OCI-LY1 (cell line): Measurements from ENCODE around the gene IWS1.

ENCODE experiments used
- H2AFZ ChIP-seq: fragments of 200-600 bp; sonication (generic), shearing (Covaris generic); 2 replicates; pipeline ENCODE4 v1.6.0; 2014; ENCODE audit warnings: antibody characterized with exemption, mild to moderate bottlenecking, low read length
- H3F3A ChIP-seq: fragments of 200-600 bp; sonication (generic), shearing (Covaris generic); 2 replicates; pipeline ENCODE4 v1.6.0; 2014; ENCODE audit warnings: mild to moderate bottlenecking, antibody characterized with exemption, low read length, moderate library complexity; ENCODE audit not compliant: insufficient read depth
- H3K27ac ChIP-seq: fragments of 200-600 bp; sonication (generic); 2 replicates; pipeline ENCODE4 v1.5.1; 2014; ENCODE audit warnings: low read length, mixed run types, mild to moderate bottlenecking, low read depth; ENCODE audit not compliant: poor library complexity, severe bottlenecking
- H3K27me3 ChIP-seq: fragments of 200-600 bp; sonication (generic); 2 replicates; pipeline ENCODE4 v1.6.0; 2014; ENCODE audit warnings: antibody characterized with exemption, mild to moderate bottlenecking, low read length, moderate library complexity; ENCODE audit not compliant: insufficient read depth
- H3K36me3 ChIP-seq: fragments of 200-600 bp; sonication (generic); 2 replicates; pipeline ENCODE4 v1.6.1; 2014; ENCODE audit warnings: mild to moderate bottlenecking, antibody characterized with exemption, low read length, moderate library complexity, mixed read lengths; ENCODE audit not compliant: insufficient read depth
- H3K4me1 ChIP-seq: fragments of 200-600 bp; sonication (generic); 2 replicates; pipeline ENCODE4 v1.5.1; 2014; ENCODE audit warnings: mild to moderate bottlenecking, low read length, moderate library complexity; ENCODE audit not compliant: insufficient read depth, severe bottlenecking
- H3K4me2 ChIP-seq: fragments of 200-600 bp; sonication (generic), shearing (Covaris generic); 2 replicates; pipeline ENCODE4 v1.6.1; 2014; ENCODE audit warnings: low read length
- H3K4me3 ChIP-seq: fragments of 200-600 bp; sonication (generic); 2 replicates; pipeline ENCODE4 v1.5.1; 2014; ENCODE audit warnings: low read length, low read depth, mild to moderate bottlenecking, mixed read lengths; ENCODE audit not compliant: poor library complexity, severe bottlenecking
- H3K79me2 ChIP-seq: fragments of 200-600 bp; shearing (Covaris generic); 2 replicates; pipeline ENCODE4 v1.6.1; 2016; ENCODE audit warnings: mixed run types, low read length, mixed read lengths; ENCODE audit not compliant: insufficient read depth
- H3K9ac ChIP-seq: fragments of 200-600 bp; sonication (generic), shearing (Covaris generic); 2 replicates; pipeline ENCODE4 v1.6.1; 2014; ENCODE audit warnings: mild to moderate bottlenecking, low read length, mixed read lengths
- H3K9me2 ChIP-seq: fragments of 200-600 bp; sonication (generic), shearing (Covaris generic); 2 replicates; pipeline ENCODE4 v1.6.1; 2014; ENCODE audit warnings: low read depth, mild to moderate bottlenecking, low read length, mixed read lengths
- H3K9me3 ChIP-seq: fragments of 200-600 bp; shearing (Covaris generic); 2 replicates; pipeline ENCODE4 v1.6.1; 2014; ENCODE audit warnings: low read length, mixed read lengths
- H4K20me1 ChIP-seq: fragments of 200-600 bp; sonication (generic), shearing (Covaris generic); 2 replicates; pipeline ENCODE4 v1.6.0; 2016; ENCODE audit warnings: mild to moderate bottlenecking, low read length; ENCODE audit not compliant: insufficient read depth
- EZH2 ChIP-seq: fragments of 200-600 bp; sonication (generic), shearing (Covaris generic); IDR thresholded peaks from 2 replicates; pipeline ENCODE4 v1.8.0; 2017; ENCODE audit warnings: borderline replicate concordance, mixed run types, mild to moderate bottlenecking, antibody characterized with exemption, low read length, moderate library complexity, mixed read lengths
- TF ChIP-seq, protein P1 (sequence below): fragments of 200-600 bp; sonication (generic), shearing (Covaris generic); IDR thresholded peaks from 2 replicates; pipeline ENCODE4 v1.5.1; 2017; ENCODE audit warnings: mild to moderate bottlenecking, antibody characterized with exemption, low read length, moderate library complexity, mixed read lengths

IWS1 gene

DNA sequence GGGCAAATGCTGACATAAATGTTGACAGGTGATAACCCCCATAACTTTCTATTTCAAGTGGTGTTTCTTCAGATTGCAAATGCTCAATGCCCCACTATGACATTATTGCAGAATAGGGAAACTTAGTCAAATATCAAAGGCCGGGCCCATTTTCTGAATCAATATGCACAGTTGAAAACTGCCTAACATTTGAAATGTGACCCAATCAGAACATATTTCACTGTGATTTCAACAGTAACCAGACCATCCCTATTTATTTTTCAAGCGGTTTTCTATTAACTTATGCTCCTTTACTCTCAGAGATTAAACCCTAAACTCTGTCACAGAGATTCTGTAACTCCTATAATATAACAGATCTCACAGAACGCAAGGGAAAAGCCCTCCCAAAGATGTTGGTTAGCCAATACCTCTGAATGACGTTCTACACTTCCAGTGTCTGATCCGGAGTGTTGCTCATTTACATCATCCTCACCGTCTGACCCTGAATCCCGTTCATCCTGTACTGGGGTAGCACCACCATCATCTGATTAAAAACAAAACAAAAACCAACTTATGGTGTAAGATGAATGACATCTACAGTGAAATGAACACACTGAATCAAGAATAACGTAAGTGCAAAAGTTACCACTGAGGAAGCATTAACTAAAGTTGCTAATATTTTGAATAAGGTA, 2.9 kb downstream of the IWS1 start:
- no peaks in the 10 kb centered on the region for H3F3A ChIP-seq
- peaks cover 31% of the 10 kb centered on the region for H3K79me2 ChIP-seq
- no peaks in the 10 kb centered on the region for H4K20me1 ChIP-seq
- peaks cover 52% of the 10 kb centered on the region for H3K36me3 ChIP-seq
- H3K27me3 ChIP-seq, result no peaks in the 10 kb centered on the region
- TF ChIP-seq, protein P1, sequence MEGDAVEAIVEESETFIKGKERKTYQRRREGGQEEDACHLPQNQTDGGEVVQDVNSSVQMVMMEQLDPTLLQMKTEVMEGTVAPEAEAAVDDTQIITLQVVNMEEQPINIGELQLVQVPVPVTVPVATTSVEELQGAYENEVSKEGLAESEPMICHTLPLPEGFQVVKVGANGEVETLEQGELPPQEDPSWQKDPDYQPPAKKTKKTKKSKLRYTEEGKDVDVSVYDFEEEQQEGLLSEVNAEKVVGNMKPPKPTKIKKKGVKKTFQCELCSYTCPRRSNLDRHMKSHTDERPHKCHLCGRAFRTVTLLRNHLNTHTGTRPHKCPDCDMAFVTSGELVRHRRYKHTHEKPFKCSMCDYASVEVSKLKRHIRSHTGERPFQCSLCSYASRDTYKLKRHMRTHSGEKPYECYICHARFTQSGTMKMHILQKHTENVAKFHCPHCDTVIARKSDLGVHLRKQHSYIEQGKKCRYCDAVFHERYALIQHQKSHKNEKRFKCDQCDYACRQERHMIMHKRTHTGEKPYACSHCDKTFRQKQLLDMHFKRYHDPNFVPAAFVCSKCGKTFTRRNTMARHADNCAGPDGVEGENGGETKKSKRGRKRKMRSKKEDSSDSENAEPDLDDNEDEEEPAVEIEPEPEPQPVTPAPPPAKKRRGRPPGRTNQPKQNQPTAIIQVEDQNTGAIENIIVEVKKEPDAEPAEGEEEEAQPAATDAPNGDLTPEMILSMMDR, result no peak
- TF ChIP-seq EZH2, result no peak
- no peaks in the 10 kb centered on the region for H3K9me3 ChIP-seq
- no peak overlapping the region for H3K9ac ChIP-seq
- H3K9me2 ChIP-seq, result no peaks in the 10 kb centered on the region
- H3K4me1 ChIP-seq, result peaks cover 20% of the 10 kb centered on the region
- no peak overlapping the region for H3K4me3 ChIP-seq
- no peak overlapping the region for H3K27ac ChIP-seq
- no peak overlapping the region for H2AFZ ChIP-seq
- peak overlapping the region; percentile 24; the same call in 1 of the 2 replicates for H3K4me2 ChIP-seq

DNA sequence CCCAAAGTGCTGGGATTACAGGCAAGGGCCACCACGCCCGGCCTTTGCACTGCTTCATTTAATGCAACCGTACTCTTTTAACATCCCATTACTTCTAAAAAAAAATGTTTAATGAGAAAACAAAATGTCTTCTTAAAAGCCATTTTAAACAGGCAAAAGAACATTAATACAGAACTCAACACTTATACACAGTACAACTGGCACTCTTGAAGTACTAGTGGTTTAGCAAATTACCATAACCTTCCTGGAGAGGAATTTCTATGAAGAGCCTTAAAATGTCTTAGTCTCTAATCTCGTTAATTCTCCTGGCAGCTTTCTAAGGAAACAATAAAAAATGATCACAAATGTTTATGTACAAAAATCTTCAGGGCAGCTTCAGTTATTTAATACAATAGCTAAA, 5.9 kb downstream of the IWS1 start:
- TF ChIP-seq, protein P1, result no peak
- no peak for TF ChIP-seq EZH2
- Histone ChIP-seq H3K4me3 (no peak overlapping the region), H3K36me3 (peaks cover 82% of the 10 kb centered on the region), H4K20me1 (no peaks in the 10 kb centered on the region), H3F3A (no peaks in the 10 kb centered on the region), H3K9ac (no peak overlapping the region), H3K79me2 (peaks cover 56% of the 10 kb centered on the region), H3K27ac (no peak overlapping the region), H3K27me3 (no peaks in the 10 kb centered on the region), H3K9me2 (no peaks in the 10 kb centered on the region), H2AFZ (no peak overlapping the region), H3K4me1 (peaks cover 11% of the 10 kb centered on the region), H3K4me2 (no peak overlapping the region), H3K9me3 (no peaks in the 10 kb centered on the region)

DNA sequence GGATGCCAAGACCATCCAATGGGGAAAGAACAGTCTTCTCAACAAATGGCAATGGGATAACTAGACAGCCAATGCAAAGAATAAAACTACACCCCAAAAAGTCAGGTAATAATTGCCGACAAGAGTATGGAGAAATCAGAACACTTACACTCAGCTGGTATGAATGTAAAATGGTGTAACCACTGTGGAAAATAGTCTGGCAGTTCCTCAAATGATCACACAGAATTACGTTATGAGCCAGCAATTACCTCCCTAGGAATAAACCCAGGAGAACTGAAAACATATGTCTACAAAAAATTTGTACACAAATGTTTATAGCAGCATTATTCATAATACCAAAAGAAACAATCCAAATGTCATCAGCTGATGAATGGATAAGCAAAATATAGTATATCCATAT, 8.8 kb downstream of the IWS1 start:
- no peak overlapping the region for H3K4me3 ChIP-seq
- H3K79me2 ChIP-seq, result peaks cover 45% of the 10 kb centered on the region
- peaks cover 91% of the 10 kb centered on the region for H3K36me3 ChIP-seq
- H3K4me1 ChIP-seq, result no peaks in the 10 kb centered on the region
- H3K27ac ChIP-seq, result no peak overlapping the region
- H3K27me3 ChIP-seq, result no peaks in the 10 kb centered on the region
- no peak overlapping the region for H3K4me2 ChIP-seq
- TF ChIP-seq, protein P1, result no peak
- TF ChIP-seq EZH2, result no peak
- H2AFZ ChIP-seq, result no peak overlapping the region
- no peaks in the 10 kb centered on the region for H3K9me3 ChIP-seq
- H4K20me1 ChIP-seq, result no peaks in the 10 kb centered on the region
- H3F3A ChIP-seq, result no peaks in the 10 kb centered on the region
- H3K9ac ChIP-seq, result no peak overlapping the region
- no peaks in the 10 kb centered on the region for H3K9me2 ChIP-seq
